K562 (cell line): Measurements from ENCODE around the gene MCM7. TPM values are rescaled to one million over a fixed set of nuclear protein-coding genes. Genes with fewer than 3 reads are reported as not detected.
A peak's percentile ranks its signal among the peaks of the same experiment; 100 is the strongest.

Experiments
- CEBPG ChIP-seq, 3 experiments: fragments of 200-800 bp in 1 of 3; sonication (Bioruptor generic) in 1 of 3; sonication (generic) in 1 of 3; formaldehyde crosslinking in 1 of 3; IDR thresholded peaks in 2 of 3; conservative IDR thresholded peaks in 1 of 3; 2 replicates each; pipeline versions ENCODE4 v1.6.1 to v1.8.0; 2016 to 2022; ENCODE audit warnings: missing compliant biosample characterization in 2 of 3, missing genetic modification characterization in 2 of 3, mild to moderate bottlenecking in 1 of 3, missing genetic modification reagents in 1 of 3
- CSDE1 ChIP-seq, 2 experiments: fragments of 450-650 bp; IDR thresholded peaks; 2 replicates each; pipeline ENCODE4 v1.6.1; 2016; ENCODE audit warnings: mild to moderate bottlenecking in 1 of 2
- EP400 ChIP-seq: fragments of 450-650 bp; IDR thresholded peaks from 2 replicates; pipeline ENCODE4 v1.6.1; 2017; ENCODE audit warnings: antibody characterized with exemption, mild to moderate bottlenecking, moderate library complexity
- FOXK2 ChIP-seq, 2 experiments: fragments of 450-650 bp; IDR thresholded peaks in 1 of 2; conservative IDR thresholded peaks in 1 of 2; 2 replicates each; pipeline ENCODE4 v1.6.1; 2016; ENCODE audit warnings: low read depth in 2 of 2, mild to moderate bottlenecking in 1 of 2
- HCFC1 ChIP-seq: IDR thresholded peaks from 2 replicates; pipeline ENCODE4 v1.6.1; 2012; ENCODE audit warnings: low read depth, low read length, improper control_type of control experiment
- HDAC3 ChIP-seq: fragments of 450-650 bp; IDR thresholded peaks from 2 replicates; pipeline ENCODE4 v1.6.1; 2018; ENCODE audit warnings: borderline replicate concordance, mild to moderate bottlenecking, moderate library complexity; ENCODE audit not compliant: partially characterized antibody
- HNRNPLL ChIP-seq: fragments of 200-400 bp; formaldehyde crosslinking; IDR thresholded peaks from 2 replicates; pipeline ENCODE4 v1.6.1; 2017; ENCODE audit warnings: low read length, low read depth, mild to moderate bottlenecking; ENCODE audit not compliant: poor library complexity, severe bottlenecking
- NCOR1 ChIP-seq: fragments of 450-650 bp; IDR thresholded peaks from 2 replicates; pipeline ENCODE4 v1.6.1; 2016; ENCODE audit warnings: mild to moderate bottlenecking, moderate library complexity
- NRF1 ChIP-seq, 2 experiments: fragments of 450-650 bp; IDR thresholded peaks in 1 of 2; conservative IDR thresholded peaks in 1 of 2; 2 replicates each; pipeline ENCODE4 v1.6.1; 2014; ENCODE audit warnings: mild to moderate bottlenecking in 2 of 2
- RCOR1 ChIP-seq, 2 experiments: IDR thresholded peaks; 2 replicates each; pipeline ENCODE4 v1.6.1; 2012; ENCODE audit warnings: low read depth in 2 of 2, low read length in 2 of 2, borderline replicate concordance in 1 of 2, improper control_type of control experiment in 1 of 2
- STAG1 ChIP-seq: sonication (generic); formaldehyde crosslinking; IDR thresholded peaks from 2 replicates; pipeline ENCODE4 v1.5.0; 2020; ENCODE audit warnings: missing genetic modification reagents, borderline replicate concordance
- USF2 ChIP-seq: sonication (generic); formaldehyde crosslinking; IDR thresholded peaks from 2 replicates; pipeline ENCODE4 v1.5.0; 2020; ENCODE audit warnings: missing genetic modification reagents
- polyA plus RNA-seq, 8 experiments: library from polyadenylated mRNA; depleted of rRNA in 4 of 8; stranded (reverse) in 5 of 8; unstranded in 3 of 8; fragments of >200 nt; fragmentation: Nextera tagmentation in 2 of 8; fragmentation: Illumina TruSeq in 1 of 8; extraction: Ambion mirVana in 2 of 8; extraction: Trizol in 1 of 8; gene quantifications; 2 replicates each; pipeline versions ENCODE4 v1.2.1 to v1.2.3, GENCODE V29; 2011 to 2014; ENCODE audit warnings: inconsistent platforms in 1 of 8, missing spikeins in 1 of 8
- total RNA-seq, 7 experiments: library from RNA; depleted of rRNA in 6 of 7; stranded (reverse); fragments of >200 nt in 6 of 7; fragmentation: Illumina TruSeq in 2 of 7; extraction: Trizol in 2 of 7; gene quantifications; 2 replicates each; pipeline versions ENCODE4 v1.2.1 to v1.2.3, GENCODE V29; 2011 to 2021; ENCODE audit warnings: low replicate concordance in 1 of 7
- TF ChIP-seq, protein P1 (sequence below): fragments of 200-400 bp; formaldehyde crosslinking; IDR thresholded peaks from 2 replicates; pipeline ENCODE4 v1.6.1; 2017; ENCODE audit warnings: mild to moderate bottlenecking, low read depth, low read length, moderate library complexity
- TF ChIP-seq, protein P2 (sequence below), 3 experiments: fragments of 200-800 bp in 1 of 3; fragments of 250-450 bp in 1 of 3; fragments of 450-650 bp in 1 of 3; sonication (Bioruptor Pico) in 1 of 3; sonication (Bioruptor generic) in 1 of 3; formaldehyde crosslinking in 1 of 3; IDR thresholded peaks; 2 replicates each; pipeline versions ENCODE4 v1.6.1 to v1.8.0; 2016 to 2022; ENCODE audit warnings: mild to moderate bottlenecking in 2 of 3, missing genetic modification characterization in 2 of 3, missing compliant biosample characterization in 1 of 3, moderate library complexity in 1 of 3
- TF ChIP-seq, protein P3 (sequence below): fragments of 450-650 bp; IDR thresholded peaks from 2 replicates; pipeline ENCODE4 v1.6.1; 2017; ENCODE audit warnings: mild to moderate bottlenecking, moderate library complexity
- TF ChIP-seq, protein P4 (sequence below): fragments of 250-450 bp; sonication (Bioruptor Pico); IDR thresholded peaks from 2 replicates; pipeline ENCODE4 v1.8.0; 2021; ENCODE audit warnings: moderate library complexity, mild to moderate bottlenecking, inconsistent platforms

The MCM7 gene
- total and polyA plus RNA-seq, 9 of the 15 experiments (the other 6 are each of a cell fraction or from before 2014, with no cell fraction given): 329 to 856 (median 437) TPM

GRCh38 chr7:100081535-100082102, 19.6 kb downstream of the MCM7 start, which contains the start of gene ZNF3 (continued):
- peak; percentile 47 for TF ChIP-seq USF2 (CRISPR knock-in tag)
- TF ChIP-seq HNRNPLL: peak; percentile 6
- TF ChIP-seq CEBPG (CRISPR knock-in tag; IDR thresholded peaks at IDR 0.05): no peak
- no peak for TF ChIP-seq CEBPG (tag; conservative IDR thresholded peaks at IDR 0.05 in 1 of 2, IDR thresholded peaks at IDR 0.05 in 1 of 2)
- peak; percentile 88 for TF ChIP-seq HCFC1
- TF ChIP-seq HDAC3: no peak
- peak; percentile 100 for TF ChIP-seq EP400
- TF ChIP-seq, protein P1, sequence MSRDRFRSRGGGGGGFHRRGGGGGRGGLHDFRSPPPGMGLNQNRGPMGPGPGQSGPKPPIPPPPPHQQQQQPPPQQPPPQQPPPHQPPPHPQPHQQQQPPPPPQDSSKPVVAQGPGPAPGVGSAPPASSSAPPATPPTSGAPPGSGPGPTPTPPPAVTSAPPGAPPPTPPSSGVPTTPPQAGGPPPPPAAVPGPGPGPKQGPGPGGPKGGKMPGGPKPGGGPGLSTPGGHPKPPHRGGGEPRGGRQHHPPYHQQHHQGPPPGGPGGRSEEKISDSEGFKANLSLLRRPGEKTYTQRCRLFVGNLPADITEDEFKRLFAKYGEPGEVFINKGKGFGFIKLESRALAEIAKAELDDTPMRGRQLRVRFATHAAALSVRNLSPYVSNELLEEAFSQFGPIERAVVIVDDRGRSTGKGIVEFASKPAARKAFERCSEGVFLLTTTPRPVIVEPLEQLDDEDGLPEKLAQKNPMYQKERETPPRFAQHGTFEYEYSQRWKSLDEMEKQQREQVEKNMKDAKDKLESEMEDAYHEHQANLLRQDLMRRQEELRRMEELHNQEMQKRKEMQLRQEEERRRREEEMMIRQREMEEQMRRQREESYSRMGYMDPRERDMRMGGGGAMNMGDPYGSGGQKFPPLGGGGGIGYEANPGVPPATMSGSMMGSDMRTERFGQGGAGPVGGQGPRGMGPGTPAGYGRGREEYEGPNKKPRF: no peak
- peak; percentile 48; the same call in 1 of the 2 replicates for TF ChIP-seq STAG1 (CRISPR knock-in tag)
- TF ChIP-seq NRF1 (conservative IDR thresholded peaks at IDR 0.05 in 1 of 2, IDR thresholded peaks at IDR 0.05 in 1 of 2): peak; percentile 34 to 54; a peak in 3 of 4 replicates
- TF ChIP-seq NCOR1: peak; percentile 74
- TF ChIP-seq RCOR1 (IDR thresholded peaks at IDR 0.05; ENCODE audit: borderline replicate concordance in 1 of 2, low read depth in 2 of 2, low read length in 2 of 2): peak; percentile 76 to 92; a peak in 3 of 4 replicates
- TF ChIP-seq FOXK2 (conservative IDR thresholded peaks at IDR 0.05 in 1 of 2, IDR thresholded peaks at IDR 0.05 in 1 of 2; ENCODE audit: low read depth in 2 of 2): peak; percentile 75 to 78; a peak in 3 of 4 replicates
- TF ChIP-seq CSDE1 (IDR thresholded peaks at IDR 0.05): no peak; a peak in 1 of 4 replicates
- TF ChIP-seq, protein P2, sequence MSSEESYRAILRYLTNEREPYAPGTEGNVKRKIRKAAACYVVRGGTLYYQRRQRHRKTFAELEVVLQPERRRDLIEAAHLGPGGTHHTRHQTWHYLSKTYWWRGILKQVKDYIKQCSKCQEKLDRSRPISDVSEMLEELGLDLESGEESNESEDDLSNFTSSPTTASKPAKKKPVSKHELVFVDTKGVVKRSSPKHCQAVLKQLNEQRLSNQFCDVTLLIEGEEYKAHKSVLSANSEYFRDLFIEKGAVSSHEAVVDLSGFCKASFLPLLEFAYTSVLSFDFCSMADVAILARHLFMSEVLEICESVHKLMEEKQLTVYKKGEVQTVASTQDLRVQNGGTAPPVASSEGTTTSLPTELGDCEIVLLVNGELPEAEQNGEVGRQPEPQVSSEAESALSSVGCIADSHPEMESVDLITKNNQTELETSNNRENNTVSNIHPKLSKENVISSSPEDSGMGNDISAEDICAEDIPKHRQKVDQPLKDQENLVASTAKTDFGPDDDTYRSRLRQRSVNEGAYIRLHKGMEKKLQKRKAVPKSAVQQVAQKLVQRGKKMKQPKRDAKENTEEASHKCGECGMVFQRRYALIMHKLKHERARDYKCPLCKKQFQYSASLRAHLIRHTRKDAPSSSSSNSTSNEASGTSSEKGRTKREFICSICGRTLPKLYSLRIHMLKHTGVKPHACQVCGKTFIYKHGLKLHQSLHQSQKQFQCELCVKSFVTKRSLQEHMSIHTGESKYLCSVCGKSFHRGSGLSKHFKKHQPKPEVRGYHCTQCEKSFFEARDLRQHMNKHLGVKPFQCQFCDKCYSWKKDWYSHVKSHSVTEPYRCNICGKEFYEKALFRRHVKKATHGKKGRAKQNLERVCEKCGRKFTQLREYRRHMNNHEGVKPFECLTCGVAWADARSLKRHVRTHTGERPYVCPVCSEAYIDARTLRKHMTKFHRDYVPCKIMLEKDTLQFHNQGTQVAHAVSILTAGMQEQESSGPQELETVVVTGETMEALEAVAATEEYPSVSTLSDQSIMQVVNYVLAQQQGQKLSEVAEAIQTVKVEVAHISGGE (CRISPR knock-in tag; IDR thresholded peaks at IDR 0.05): peak; percentile 76 to 96 (median 85); a peak in 5 of 6 replicates
- TF ChIP-seq, protein P3, sequence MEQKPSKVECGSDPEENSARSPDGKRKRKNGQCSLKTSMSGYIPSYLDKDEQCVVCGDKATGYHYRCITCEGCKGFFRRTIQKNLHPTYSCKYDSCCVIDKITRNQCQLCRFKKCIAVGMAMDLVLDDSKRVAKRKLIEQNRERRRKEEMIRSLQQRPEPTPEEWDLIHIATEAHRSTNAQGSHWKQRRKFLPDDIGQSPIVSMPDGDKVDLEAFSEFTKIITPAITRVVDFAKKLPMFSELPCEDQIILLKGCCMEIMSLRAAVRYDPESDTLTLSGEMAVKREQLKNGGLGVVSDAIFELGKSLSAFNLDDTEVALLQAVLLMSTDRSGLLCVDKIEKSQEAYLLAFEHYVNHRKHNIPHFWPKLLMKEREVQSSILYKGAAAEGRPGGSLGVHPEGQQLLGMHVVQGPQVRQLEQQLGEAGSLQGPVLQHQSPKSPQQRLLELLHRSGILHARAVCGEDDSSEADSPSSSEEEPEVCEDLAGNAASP: no peak
- TF ChIP-seq, protein P4, sequence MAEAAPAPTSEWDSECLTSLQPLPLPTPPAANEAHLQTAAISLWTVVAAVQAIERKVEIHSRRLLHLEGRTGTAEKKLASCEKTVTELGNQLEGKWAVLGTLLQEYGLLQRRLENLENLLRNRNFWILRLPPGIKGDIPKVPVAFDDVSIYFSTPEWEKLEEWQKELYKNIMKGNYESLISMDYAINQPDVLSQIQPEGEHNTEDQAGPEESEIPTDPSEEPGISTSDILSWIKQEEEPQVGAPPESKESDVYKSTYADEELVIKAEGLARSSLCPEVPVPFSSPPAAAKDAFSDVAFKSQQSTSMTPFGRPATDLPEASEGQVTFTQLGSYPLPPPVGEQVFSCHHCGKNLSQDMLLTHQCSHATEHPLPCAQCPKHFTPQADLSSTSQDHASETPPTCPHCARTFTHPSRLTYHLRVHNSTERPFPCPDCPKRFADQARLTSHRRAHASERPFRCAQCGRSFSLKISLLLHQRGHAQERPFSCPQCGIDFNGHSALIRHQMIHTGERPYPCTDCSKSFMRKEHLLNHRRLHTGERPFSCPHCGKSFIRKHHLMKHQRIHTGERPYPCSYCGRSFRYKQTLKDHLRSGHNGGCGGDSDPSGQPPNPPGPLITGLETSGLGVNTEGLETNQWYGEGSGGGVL (CRISPR knock-in tag): no peak
